SK-N-MC (cell line): ENCODE results near the gene CDC42EP5.
"Not testable (repeated sequence)": the region's sequence is repeated elsewhere in the genome, so short reads cannot be mapped to it uniquely, and the experiment has no call there.

Source experiments
- DNase-seq: peaks from one replicate; pipeline ENCODE4 v3.0.0-alpha.2; 2011; ENCODE audit warnings: low read depth, low spot score
- H3K27ac ChIP-seq: fragments of 200-600 bp; sonication (generic); 2 replicates; pipeline ENCODE4 v1.5.1; 2016; ENCODE audit warnings: mixed run types
- H3K36me3 ChIP-seq: fragments of 200-600 bp; sonication (generic); 2 replicates; pipeline ENCODE4 v1.6.1; 2017; ENCODE audit warnings: antibody characterized with exemption, low read length, mixed read lengths; ENCODE audit not compliant: insufficient read depth
- H3K4me3 ChIP-seq: fragments of 200-600 bp; sonication (generic); 2 replicates; pipeline ENCODE4 v1.5.1; 2016
- H3K9ac ChIP-seq: fragments of 200-600 bp; sonication (generic); 2 replicates; pipeline ENCODE4 v1.8.0; 2017; ENCODE audit warnings: mixed run types, mixed read lengths; ENCODE audit not compliant: insufficient read length
- H3K9me3 ChIP-seq: fragments of 200-600 bp; sonication (generic); 2 replicates; pipeline ENCODE4 v1.6.1; 2017; ENCODE audit warnings: low read depth, mild to moderate bottlenecking, antibody characterized with exemption, low read length, moderate library complexity, mixed read lengths
- EZH2 ChIP-seq: fragments of 200-600 bp; sonication (generic); IDR thresholded peaks from one replicate; pipeline ENCODE4 v1.6.1; 2017; ENCODE audit warnings: antibody characterized with exemption
- FOXP2 ChIP-seq: optimal IDR thresholded peaks from 2 replicates; pipeline ENCODE3; 2011; ENCODE audit warnings: mild to moderate bottlenecking, moderate library complexity; ENCODE audit not compliant: insufficient read depth; ENCODE audit errors: extremely low read length, control extremely low read depth
- POLR2AphosphoS5 ChIP-seq: IDR thresholded peaks from 2 replicates; pipeline ENCODE4 v1.6.1; 2012; ENCODE audit warnings: mild to moderate bottlenecking, low read depth, low read length, borderline replicate concordance

Gene CDC42EP5

GRCh38 chr19:54448040-54448773, 24.9 kb downstream of the CDC42EP5 start:
- H3K27ac ChIP-seq = peak overlapping the region; percentile 88
- H3K9ac ChIP-seq = peak overlapping the region; percentile 90
- no peak for DNase-seq
- no peaks in the 10 kb centered on the region for H3K9me3 ChIP-seq
- peaks cover 36% of the 10 kb centered on the region for H3K36me3 ChIP-seq
- TF ChIP-seq EZH2 = no peak
- TF ChIP-seq FOXP2 = no peak
- TF ChIP-seq POLR2AphosphoS5 = no peak
- H3K4me3 ChIP-seq = peak overlapping the region; percentile 85

GRCh38 chr19:54446349-54446748, 26.7 kb downstream of the CDC42EP5 start:
- not testable (repeated sequence) for DNase-seq, H3K27ac ChIP-seq, H3K9ac ChIP-seq, H3K9me3 ChIP-seq, H3K4me3 ChIP-seq
- peaks cover 20% of the 10 kb centered on the region for H3K36me3 ChIP-seq

GRCh38 chr19:54444737-54445136, 28.4 kb downstream of the CDC42EP5 start:
- no peak for DNase-seq
- Histone ChIP-seq H3K27ac (no peak overlapping the region), H3K9ac (no peak overlapping the region), H3K36me3 (peaks cover 14% of the 10 kb centered on the region), H3K9me3 (no peaks in the 10 kb centered on the region), H3K4me3 (no peak overlapping the region)
- no peak for TF ChIP-seq POLR2AphosphoS5
- TF ChIP-seq EZH2 = no peak
- TF ChIP-seq FOXP2 = no peak

- Histone ChIP-seq H3K9ac (no peak overlapping the region), H3K4me3 (no peak overlapping the region), H3K27ac (no peak overlapping the region), H3K9me3 (no peaks in the 10 kb centered on the region), H3K36me3 (peaks cover 10% of the 10 kb centered on the region)
- no peak for DNase-seq
- TF ChIP-seq FOXP2 (no peak), EZH2 (no peak), POLR2AphosphoS5 (no peak)
Measured at GRCh38 chr19:54440641-54441040, 32.5 kb downstream of the CDC42EP5 start.

- Histone ChIP-seq H3K9me3 (no peaks in the 10 kb centered on the region), H3K27ac (no peak overlapping the region), H3K9ac (no peak overlapping the region), H3K4me3 (no peak overlapping the region), H3K36me3 (peaks cover 3% of the 10 kb centered on the region; the same call in 1 of the 2 replicates)
- DNase-seq = no peak
- TF ChIP-seq FOXP2 (no peak), EZH2 (no peak), POLR2AphosphoS5 (no peak; the same call in 1 of the 2 replicates)
Measured at GRCh38 chr19:54439174-54439851, 33.8 kb downstream of the CDC42EP5 start.

GRCh38 chr19:54436628-54437252, 36.4 kb downstream of the CDC42EP5 start:
- Histone ChIP-seq H3K27ac (no peak overlapping the region), H3K4me3 (no peak overlapping the region), H3K9me3 (no peaks in the 10 kb centered on the region), H3K36me3 (no peaks in the 10 kb centered on the region), H3K9ac (no peak overlapping the region)
- DNase-seq = no peak
- TF ChIP-seq POLR2AphosphoS5 (no peak), EZH2 (no peak), FOXP2 (no peak)

GRCh38 chr19:54436031-54436523, 37.0 kb downstream of the CDC42EP5 start:
- no peak overlapping the region for H3K4me3 ChIP-seq
- H3K9ac ChIP-seq = no peak overlapping the region
- no peak for DNase-seq
- TF ChIP-seq POLR2AphosphoS5 = no peak; the same call in 1 of the 2 replicates
- no peak for TF ChIP-seq EZH2
- no peak for TF ChIP-seq FOXP2
- H3K27ac ChIP-seq = no peak overlapping the region
- H3K36me3 ChIP-seq = no peaks in the 10 kb centered on the region
- H3K9me3 ChIP-seq = no peaks in the 10 kb centered on the region

GRCh38 chr19:54435551-54436016, 37.5 kb downstream of the CDC42EP5 start:
- Histone ChIP-seq H3K9ac (no peak overlapping the region), H3K27ac (no peak overlapping the region), H3K9me3 (no peaks in the 10 kb centered on the region), H3K4me3 (no peak overlapping the region), H3K36me3 (no peaks in the 10 kb centered on the region)
- DNase-seq = no peak
- TF ChIP-seq POLR2AphosphoS5 = no peak
- no peak for TF ChIP-seq FOXP2
- no peak for TF ChIP-seq EZH2
